ENCODE results near the gene SLC39A11.
"Not testable (repeated sequence)": the region's sequence is repeated elsewhere in the genome, so short reads cannot be mapped to it uniquely, and the experiment has no call there.

The SLC39A11 gene

DNA sequence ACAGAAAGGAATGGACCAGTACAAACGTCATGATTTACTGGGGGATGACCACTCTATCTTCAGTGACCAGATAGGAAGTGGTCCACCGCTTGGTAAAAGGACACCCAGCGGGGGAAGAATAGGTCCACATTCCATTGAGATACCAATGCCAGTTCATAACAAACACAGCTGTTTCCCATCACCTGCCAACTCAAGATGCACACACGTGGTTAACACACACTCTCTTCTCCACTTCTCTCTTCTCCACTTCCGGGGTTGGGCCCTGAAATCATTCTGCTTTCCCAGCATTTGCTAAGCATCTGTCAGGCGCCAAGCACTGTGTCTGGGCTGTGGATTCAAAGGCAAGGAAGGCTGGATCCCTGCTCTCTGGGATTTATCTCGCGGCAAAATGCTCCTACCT is 175.5 kb downstream of the SLC39A11 start:
- DNase-seq (ENCODE audit: low read depth), result no peak

DNA sequence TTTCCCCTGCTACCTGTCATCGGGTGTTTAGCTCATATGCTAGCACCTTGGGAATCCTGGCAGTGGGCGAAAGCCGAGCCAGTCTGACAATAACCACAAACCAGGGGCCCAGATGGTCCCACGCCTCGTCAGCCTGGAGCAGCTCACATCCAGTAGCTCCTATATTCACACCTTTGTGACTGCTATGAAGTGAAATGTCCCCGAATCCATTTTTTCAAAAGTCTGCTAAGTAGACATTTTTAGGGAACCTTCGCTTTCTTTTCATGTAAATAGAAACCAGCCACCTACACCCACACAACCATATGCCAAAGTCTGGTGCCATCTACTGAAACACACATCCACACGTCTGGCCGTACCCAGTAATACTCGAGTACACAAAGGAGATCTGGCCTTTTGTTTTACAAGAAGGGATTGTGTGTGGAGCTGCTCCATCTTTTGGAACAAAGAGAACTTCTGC is 176.8 kb downstream of the SLC39A11 start:
- DNase-seq (ENCODE audit: low read depth), result no peak

DNA sequence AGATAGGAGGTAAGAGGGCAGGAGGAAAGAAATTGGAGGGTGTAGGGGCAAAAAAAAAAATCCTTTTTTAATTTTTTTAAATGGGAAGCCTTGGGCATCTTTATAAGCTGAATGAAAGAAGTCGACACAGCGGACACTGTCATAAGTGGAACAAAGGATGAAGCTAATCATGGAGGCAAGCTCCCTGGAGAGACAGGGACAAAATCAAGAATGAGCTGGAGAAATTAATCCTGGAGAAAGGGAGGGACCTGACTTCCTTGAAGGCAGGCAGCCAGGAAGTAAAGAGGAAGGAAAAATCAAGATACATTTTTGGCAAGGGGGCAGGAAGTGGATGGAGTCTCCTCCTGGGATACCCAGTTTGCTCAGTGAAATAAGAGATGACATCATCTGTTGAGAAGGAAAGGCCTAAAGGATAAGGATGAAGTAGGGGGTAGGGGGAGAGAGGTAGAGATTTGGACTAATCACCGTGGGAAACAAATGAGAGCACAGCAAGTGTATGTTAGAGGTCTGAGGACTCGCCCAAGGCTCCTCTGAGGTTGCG is 179.3 kb downstream of the SLC39A11 start:
- no peak for DNase-seq (ENCODE audit: low read depth)

DNA sequence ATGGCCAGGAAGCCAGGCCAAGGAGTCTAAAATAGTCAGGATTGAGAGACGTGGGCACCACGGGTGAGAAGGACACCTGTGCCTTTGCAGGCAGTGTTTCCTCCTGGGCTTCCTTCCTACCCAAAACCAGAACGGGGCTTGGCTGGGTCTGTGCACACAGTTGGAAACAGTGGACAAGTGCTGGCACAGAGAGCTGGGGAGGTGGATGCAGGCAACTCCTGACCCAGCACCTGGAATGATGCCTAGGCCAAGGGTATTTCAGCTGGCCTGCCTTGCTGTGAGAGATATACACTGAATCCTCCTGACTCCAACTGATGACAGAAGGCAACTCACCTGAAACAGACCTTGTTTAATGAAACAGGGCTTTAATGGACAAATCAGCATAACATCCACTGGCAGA is 186.2 kb downstream of the SLC39A11 start:
- DNase-seq (ENCODE audit: low read depth), result no peak

DNA sequence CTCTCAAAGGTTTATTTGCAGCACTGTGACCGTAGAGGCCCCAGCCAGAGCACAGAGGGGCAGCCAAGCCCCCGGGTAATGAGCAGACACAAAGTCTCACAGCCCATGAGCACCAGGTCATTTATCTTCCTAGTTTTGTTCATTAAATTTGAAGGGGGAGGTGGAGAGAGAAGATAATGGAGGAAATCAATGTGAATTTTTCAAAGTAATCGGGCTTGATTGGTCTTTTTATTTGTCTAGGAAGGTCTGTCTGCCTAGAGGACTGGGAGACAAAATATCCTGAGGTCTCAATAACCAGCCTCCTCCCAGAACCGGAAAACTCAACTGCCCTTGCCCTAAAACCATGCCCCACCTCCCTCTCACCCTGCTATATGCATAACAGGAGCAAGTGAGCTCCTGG is 189.0 kb downstream of the SLC39A11 start:
- DNase-seq (ENCODE audit: low read depth), result no peak

DNA sequence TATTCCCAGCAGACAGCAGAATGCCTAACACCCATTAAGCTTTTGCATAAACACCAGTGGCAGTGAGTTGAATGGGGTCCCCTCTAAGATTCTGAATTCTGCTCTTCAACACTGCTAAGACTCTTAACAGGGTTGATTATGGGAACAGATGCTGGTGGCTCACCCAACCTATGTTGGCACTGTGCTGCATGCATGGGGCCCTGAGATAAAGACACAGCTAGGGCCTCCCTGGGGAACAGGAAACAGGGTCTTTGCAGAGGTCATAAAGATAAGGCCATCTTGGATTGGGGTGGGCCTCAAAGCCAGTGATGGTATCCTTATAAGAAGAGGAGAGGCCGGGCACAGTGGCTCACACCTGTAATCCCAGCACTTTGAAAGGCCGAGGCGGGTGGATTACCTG is 190.8 kb downstream of the SLC39A11 start:
- DNase-seq (ENCODE audit: low read depth), result no peak

DNA sequence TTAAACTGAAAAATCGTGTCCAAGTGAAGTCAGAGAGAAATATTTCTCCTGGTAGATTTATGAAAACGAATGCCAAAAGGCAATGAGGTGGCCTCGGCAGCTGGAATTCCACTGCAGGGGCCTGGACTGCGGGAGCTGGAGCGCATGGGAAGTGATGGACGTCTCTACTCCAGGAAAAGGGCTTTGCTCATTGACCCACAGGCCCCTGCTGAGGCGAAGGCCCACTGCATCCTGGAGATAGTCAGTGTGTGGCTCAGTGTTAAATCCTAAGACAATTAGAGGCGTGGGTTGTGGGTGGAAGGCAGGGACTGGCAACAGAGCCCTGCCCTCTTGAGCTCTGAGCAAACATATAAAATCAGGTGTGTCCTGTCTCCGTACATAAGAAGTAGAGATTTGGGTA is 191.4 kb downstream of the SLC39A11 start:
- no peak for DNase-seq (ENCODE audit: low read depth)

DNA sequence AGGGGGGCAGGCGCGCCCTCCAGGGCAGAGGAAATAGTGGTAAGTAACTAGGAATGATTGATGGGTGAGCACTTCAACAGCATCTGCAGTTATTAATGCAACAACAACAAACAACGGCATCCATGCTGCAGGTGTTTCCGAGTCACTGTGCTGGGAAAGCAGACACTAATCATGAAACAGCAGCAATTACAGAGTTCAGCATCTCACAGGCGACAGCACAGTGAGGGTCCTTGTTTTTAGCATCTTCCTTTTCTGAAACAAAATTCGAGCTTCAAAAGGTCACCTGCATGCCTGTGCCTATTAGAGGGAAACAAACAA is 191.9 kb downstream of the SLC39A11 start:
- no peak for DNase-seq (ENCODE audit: low read depth)

DNA sequence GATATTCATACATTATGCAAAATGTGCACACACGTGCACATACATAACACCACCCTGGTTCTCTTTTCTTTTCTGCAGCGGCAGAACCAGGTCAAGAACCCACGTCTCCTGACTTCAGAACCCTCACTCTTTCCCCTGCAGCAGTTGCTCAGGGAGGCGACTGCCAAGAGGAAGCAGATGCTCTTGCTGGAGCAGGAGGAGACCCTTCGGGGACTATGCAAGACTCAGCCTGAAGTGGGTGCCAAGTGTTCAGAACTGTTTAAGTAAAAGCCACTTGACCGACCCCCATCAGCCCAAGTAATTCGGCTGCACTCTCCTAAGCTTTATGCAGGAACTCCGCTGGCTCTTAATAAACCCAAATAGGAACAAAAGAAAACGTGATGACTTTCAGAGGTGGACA is 193.8 kb downstream of the SLC39A11 start:
- no peak for DNase-seq (ENCODE audit: low read depth)

DNA sequence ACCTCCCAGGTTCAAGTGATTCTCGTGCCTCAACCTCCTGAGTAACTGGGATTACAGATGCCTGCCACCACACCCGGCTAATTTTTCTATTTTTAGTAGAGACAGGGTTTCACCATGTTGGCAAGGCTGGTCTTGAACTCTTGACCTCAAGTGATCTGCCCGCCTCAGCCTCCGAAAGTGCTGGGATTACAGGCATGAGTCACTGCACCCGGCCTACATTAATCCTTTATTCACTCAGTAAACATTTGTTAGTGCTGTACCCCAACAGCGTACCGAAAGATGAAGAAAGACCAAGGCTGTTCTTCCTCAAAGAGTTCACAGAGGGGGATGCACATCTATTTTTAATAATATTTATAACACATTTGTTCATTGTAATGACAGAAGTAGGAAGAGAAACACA is 196.2 kb downstream of the SLC39A11 start:
- DNase-seq (ENCODE audit: low read depth), result not testable (repeated sequence)

DNA sequence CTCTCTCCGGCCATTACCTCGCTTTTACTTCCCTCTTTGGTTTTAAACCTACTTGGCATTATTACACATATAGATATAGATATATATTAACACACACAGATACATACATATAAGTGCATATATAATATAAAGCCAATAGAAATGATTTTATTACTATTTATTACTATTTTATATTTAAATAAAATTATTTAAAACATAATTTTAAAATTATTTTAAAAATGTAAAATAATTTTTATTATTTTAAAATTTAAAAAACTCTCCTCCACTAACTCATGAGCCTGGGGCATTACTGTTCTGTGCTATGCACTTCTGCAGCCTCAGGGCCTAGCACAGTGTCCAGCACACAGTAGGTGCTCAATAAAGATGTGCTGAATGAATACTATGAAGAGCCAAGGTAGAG is 200.9 kb downstream of the SLC39A11 start:
- no peak for DNase-seq (ENCODE audit: low read depth)

DNA sequence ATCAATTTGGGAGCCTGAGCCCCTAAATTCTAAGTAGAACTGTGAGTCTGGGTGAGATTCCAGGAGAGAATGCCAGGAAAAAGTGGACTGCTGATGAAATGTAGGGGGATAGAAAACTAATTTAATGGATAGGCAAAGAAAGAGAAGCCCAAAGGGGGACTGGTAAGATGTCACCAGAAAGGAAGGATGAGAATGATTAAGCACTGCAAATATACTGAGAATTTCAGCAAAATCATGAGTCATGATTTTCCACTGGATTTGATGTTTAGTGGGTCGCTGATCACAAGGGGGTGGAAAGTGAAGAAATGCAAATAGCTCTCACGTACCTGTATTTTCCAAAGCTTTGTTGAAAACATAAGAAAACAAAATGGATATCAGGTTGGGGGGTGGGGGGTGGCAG is 201.8 kb downstream of the SLC39A11 start:
- no peak for DNase-seq (ENCODE audit: low read depth)

DNA sequence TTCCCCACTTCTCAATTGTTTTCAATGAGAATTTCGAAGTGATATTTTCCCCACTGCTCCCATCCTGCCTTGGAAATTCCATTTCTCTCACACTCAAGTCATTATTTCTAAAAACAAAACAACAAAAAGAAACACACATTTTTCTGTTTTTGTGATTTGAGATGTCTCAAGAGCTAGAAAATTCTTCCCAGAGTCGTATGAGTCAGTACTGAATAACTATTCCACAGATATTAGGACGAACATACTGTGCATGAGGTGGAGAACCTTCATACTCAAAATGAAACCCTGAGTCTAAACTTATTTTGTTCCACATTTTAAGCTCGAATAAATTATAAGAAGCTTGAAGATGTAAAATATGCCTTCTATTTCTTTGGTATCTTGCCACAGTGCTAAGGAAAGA is 204.6 kb downstream of the SLC39A11 start:
- DNase-seq (ENCODE audit: low read depth), result no peak

DNA sequence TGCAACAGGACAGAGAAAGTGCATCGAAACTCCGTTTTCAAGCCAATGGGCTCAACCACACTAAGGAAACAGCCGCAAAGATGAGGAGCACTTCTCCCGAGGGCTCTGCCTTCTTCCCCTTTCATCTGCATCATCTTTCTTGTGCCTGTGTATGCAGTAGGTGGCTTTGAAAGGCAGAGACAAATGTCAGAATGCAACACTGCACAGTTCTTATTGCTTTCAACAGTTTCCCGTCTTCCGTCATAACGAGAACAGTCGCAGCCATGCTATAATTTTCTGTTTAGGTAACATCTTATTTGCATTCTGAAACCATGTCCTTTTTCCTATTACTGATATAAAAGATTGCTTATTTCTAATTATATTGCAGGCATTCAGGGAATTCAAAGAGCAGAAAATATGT is 205.2 kb downstream of the SLC39A11 start:
- DNase-seq (ENCODE audit: low read depth), result no peak

DNA sequence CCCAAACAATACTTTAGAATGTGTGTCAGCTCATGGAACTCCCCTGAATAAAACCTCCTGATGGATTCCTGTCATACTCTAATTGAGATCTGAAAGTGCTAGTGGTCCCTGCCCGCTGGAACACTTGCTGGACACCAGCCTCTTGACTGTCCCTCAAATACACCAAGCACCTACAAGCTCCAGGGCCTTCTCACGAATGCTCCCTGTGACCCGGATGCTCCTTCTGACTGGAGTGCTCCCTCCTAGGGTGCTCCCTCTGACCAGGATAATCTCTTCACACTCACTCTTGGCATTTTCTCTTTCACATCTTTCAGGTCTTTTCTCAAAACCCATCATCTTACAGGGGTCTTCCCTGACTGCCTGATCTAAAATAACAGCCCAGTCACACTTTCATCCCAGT is 205.9 kb downstream of the SLC39A11 start:
- no peak for DNase-seq (ENCODE audit: low read depth)

DNA sequence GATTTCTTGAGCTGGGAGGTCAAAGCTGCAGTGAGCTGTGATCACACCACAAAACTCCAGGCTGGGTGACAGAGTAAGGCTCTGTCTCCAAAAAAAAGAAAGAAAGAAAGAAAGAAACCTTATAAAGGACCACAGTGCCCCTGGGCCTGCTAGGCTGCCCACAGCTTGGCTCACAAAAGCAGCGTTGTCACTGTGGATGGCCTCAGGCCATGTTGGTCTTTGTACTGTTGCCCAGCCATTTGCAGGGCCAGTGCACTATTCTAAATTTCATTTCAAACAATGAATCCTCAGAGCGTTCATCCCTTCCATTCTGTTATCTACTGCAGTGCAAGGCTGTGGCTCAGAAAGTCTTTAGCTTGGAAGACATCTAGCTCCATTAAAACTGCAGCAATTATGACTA is 208.4 kb downstream of the SLC39A11 start:
- DNase-seq (ENCODE audit: low read depth), result no peak

DNA sequence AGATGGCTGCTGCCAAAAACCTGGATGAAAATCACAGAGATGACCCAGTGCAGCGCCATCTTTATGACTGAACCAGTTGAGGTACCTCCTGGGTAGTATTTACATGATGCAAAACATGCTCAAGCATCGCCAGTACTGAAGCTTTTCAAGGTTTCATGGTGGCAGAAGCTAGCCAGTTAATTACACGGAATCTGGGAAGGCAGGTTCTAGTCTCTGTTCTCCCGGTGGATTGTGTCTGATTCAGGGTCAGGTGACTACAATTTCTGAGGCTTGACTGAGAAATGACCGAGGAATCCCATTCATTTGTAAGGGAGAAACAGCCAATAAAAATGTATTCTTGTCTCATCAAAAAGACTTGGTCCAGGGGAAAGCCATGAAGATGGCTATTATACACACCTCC is 209.1 kb downstream of the SLC39A11 start:
- DNase-seq (ENCODE audit: low read depth), result no peak

DNA sequence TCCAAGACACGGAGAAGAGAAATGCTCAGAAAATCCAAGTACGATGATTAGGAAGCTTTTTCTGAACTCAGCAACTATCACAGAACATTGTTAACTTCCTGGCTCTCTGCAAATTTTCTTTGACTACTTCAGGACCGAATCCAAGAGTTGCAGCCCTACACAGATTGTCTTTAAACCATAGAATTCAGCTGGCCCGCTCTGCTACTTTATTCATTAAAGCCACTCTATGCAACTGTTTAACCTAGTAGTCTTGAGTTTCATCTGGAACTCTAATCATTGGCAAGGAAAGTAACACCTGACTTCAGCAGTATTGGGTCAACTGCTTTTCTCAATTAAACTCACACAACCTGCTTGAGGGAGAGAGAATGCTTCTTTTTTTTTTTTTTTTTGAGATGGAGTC is 210.1 kb downstream of the SLC39A11 start:
- DNase-seq (ENCODE audit: low read depth), result no peak

DNA sequence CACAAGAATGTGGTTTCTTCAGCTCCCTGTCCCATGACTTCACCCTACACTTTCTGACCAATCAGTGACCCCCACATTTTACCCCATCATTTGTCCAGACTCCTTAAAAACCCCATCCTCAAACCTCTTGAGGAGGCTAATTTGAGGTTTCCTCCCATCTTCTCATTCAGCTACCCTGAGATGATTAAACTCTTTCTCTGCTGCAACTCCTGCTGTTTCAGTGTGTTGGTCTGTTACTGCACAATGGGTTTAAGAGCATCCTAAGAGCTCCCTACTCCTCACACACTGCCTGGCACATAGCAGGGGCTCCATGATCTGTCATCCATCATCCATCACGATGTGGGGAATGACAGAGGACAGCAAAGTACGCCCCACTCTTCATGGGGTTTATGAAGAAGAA is 212.6 kb downstream of the SLC39A11 start:
- DNase-seq (ENCODE audit: low read depth), result no peak

DNA sequence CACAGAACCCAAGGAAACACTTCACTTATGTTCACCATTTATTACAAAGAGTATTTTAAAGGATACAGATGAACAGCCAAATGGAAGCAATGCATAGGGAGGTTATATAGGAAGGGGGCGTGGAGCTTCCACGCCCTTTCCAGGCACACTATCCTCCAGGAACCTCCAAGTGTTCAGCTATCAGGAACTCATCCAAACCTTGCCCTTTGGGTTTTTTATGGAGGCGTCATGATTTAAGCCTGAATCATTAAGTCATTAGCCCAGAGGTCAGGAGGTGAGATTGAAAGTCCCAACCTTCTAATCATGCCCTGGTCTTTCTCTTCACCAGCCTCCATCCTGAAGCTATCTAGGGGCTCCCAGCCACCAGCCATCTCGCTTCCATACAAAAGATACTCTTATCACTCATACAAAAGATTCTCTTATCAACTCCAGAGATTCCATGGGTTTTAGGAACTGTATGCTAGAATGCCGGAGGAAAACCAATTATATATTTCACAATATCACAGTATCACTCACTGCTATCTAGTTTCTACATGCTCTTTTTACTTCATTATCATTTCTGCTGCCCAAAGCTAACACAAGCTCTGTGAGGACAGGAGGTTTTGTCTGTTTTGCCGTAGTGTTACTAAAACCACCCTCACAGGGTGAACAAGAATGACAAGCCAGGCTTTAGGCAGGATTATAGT is 213.4 kb downstream of the SLC39A11 start:
- DNase-seq (ENCODE audit: low read depth), result no peak

DNA sequence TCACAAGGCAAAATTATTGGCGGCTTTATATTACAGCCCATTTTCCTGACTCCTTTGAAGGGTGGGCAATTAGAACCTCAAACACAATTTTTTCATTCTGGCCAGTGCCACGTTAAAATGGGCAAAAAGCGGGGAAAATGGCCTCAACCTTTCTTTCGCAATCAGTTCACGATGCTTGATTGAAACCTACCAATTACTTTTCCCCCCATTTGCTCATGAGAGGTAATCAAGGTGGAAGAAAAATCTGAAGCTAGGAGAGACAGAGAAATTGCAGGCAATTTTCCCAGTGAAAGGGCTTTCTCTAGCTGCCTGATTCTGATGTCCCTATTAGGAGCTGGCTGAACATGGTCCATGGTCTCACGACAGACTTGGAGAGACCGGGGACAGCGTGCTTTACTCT is 215.1 kb downstream of the SLC39A11 start:
- DNase-seq (ENCODE audit: low read depth), result no peak

DNA sequence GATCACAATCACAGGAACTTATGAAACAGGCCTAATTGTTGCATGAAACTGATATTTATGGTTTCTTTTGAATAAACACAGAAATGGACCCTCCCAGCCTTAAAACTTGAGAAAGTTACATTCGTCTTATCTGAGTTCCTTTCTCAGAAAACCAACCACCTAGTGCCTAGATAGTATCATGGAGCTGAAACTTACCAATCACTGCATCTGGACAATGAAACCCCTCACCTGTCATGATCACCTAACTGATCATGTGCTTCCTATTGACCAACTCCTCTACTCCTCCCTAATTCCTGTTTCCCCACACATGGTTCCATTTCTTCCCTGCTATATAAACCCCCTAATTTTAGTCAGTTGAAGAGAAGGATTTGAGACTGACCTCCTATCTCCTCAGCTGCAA is 216.1 kb downstream of the SLC39A11 start:
- no peak for DNase-seq (ENCODE audit: low read depth)

DNA sequence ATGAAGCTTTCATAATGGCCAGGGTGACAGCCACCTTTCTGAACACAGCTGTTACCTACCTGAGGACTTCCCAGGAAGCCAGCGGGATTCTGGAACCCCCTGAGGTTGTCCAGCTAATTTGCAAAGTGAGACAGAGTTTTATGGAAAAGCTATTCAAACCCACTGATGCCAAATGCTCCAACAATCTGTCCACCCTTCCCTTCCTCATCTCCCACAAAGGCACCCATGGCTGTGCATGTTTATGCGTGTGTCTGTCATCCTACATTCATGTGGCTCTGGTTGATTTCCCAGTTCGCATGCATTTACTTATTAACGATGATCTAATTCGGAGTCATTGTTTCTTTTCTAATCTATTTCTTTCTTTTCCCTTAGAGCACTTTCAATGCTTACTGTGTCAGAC is 217.1 kb downstream of the SLC39A11 start:
- DNase-seq (ENCODE audit: low read depth), result no peak

DNA sequence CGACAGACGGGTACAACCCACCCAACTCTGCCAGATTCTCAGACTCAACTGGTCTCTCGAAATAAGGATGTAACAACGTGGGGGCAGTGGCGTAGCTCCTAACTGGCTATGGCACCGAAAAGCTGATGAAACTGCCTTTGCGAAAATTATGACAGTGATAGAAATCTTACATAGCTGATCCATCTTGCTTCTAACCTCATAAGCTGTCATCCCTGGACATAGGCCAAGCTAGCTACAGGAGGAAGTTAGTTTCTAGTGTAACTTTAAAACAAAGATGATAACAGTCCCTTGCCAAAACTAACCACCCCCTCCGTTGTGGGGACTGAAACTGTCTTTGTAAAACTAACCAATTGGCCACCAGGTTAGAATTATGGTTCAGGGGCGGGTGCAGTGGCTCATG is 220.1 kb downstream of the SLC39A11 start:
- no peak for DNase-seq (ENCODE audit: low read depth)
